Stimulated activated CD8-positive, alpha-beta memory T cell treated with anti-CD3 and anti-CD28 coated beads, Interleukin-15, amount 100 ng/mL, for 48 hours (primary cell): ENCODE measurements around the gene GALNT6.

Experiments used
- DNase-seq, 2 donors: peaks; one replicate each; pipeline ENCODE4 v3.0.0-alpha.2; 2020; ENCODE audit warnings: low read depth in 2 of 2

The GALNT6 gene

GRCh38 chr12:51381226-51382079 lies 9.8 kb downstream of the GALNT6 start:
- no peak for DNase-seq

GRCh38 chr12:51379571-51379970 lies 11.6 kb downstream of the GALNT6 start:
- DNase-seq = no peak

- DNase-seq = no peak
Observed at GRCh38 chr12:51378749-51379148, 12.5 kb downstream of the GALNT6 start.

- DNase-seq = no peak
Observed at GRCh38 chr12:51377099-51377984, 13.9 kb downstream of the GALNT6 start.

- no peak for DNase-seq
Observed at GRCh38 chr12:51374856-51375255, 16.4 kb downstream of the GALNT6 start.

GRCh38 chr12:51374361-51374760 lies 16.8 kb downstream of the GALNT6 start:
- DNase-seq = no peak

GRCh38 chr12:51373187-51373586 lies 18.0 kb downstream of the GALNT6 start:
- no peak for DNase-seq

- DNase-seq = no peak
Observed at GRCh38 chr12:51372021-51372420, 19.2 kb downstream of the GALNT6 start.

- no peak for DNase-seq
Observed at GRCh38 chr12:51371295-51371953, 19.8 kb downstream of the GALNT6 start.

GRCh38 chr12:51370667-51371066 lies 20.5 kb downstream of the GALNT6 start:
- DNase-seq = no peak

GRCh38 chr12:51369581-51369980 lies 21.6 kb downstream of the GALNT6 start:
- no peak for DNase-seq

- DNase-seq = peak; percentile 80 to 82
Observed at GRCh38 chr12:51368640-51369517, 22.3 kb downstream of the GALNT6 start.

- no peak for DNase-seq
Observed at GRCh38 chr12:51365276-51365675, 25.9 kb downstream of the GALNT6 start.

GRCh38 chr12:51364001-51364400 lies 27.2 kb downstream of the GALNT6 start:
- no peak for DNase-seq

GRCh38 chr12:51362747-51363342 lies 28.4 kb downstream of the GALNT6 start:
- no peak for DNase-seq

- no peak for DNase-seq
Observed at GRCh38 chr12:51362307-51362706, 28.9 kb downstream of the GALNT6 start.

- DNase-seq = no peak
Observed at GRCh38 chr12:51361161-51362016, 29.8 kb downstream of the GALNT6 start.

- DNase-seq = no peak
Observed at GRCh38 chr12:51360315-51360714, 30.9 kb downstream of the GALNT6 start.

- DNase-seq = no peak
Observed at GRCh38 chr12:51359851-51360250, 31.4 kb downstream of the GALNT6 start.

GRCh38 chr12:51358496-51358895 lies 32.7 kb downstream of the GALNT6 start:
- no peak for DNase-seq
